HG03025 (cell line): ENCODE data around the gene SLC5A7.

Experiments used
- ATAC-seq: cut with Tn5 transposase; IDR thresholded peaks from one replicate; pipeline ENCODE4 v1.9.1; 2021; ENCODE audit warnings: mild to moderate bottlenecking, moderate library complexity; ENCODE audit not compliant: unreplicated experiment, low FRiP score

SLC5A7 gene

DNA sequence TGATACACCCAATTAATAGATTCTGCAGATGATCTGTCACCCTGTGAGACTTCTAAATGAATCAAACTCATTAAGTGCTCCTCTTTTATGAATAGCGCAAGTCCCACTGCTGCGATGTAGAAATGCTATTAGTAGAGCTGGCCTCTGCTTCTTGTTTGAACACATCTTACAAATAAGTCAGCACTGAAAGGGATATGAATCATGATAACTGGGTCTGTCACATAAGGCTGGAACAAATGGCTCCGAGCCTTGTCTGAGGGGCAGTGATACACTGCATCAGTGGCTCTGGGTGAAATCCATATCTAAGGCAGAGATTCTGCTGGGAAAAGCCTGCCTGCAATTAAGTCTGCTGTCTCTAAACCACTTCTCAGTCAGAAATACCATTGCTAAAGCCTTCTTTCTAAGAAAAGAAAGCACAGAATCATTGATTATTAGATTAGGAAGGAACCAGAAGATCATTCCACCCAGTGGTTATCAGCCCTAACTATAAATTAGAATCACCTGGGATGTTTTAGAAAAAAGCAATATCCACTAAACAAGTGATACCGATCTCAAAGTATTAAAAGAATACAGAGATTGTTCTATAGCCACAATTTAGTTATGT is 75.2 kb downstream of the SLC5A7 start:
- ATAC-seq, result no peak
